Endothelial cell of hepatic sinusoid (primary cell): ENCODE results near the gene FAM53A.

Experiments used
- in situ Hi-C: cut with HindIII; loops from 2 replicates; pipeline ENCODE4 v1.10.0; 2017; ENCODE audit warnings: low sequenced_read_pairs

Gene FAM53A

GRCh38 chr4:1642196-1642951, 41.7 kb downstream of the FAM53A start:
- in situ Hi-C loops = loop anchor here (10.0 to 25.0 kb wide), 4 partner anchors 88 to 480 kb away; partner anchors contain the start of genes NKX1-1, SPON2 and UVSSA

- in situ Hi-C loops = loop anchor here (10.0 to 25.0 kb wide), 4 partner anchors 87 to 479 kb away; partner anchors contain the start of genes NKX1-1, SPON2 and UVSSA
Measured at GRCh38 chr4:1641671-1642070, 42.4 kb downstream of the FAM53A start.

DNA sequence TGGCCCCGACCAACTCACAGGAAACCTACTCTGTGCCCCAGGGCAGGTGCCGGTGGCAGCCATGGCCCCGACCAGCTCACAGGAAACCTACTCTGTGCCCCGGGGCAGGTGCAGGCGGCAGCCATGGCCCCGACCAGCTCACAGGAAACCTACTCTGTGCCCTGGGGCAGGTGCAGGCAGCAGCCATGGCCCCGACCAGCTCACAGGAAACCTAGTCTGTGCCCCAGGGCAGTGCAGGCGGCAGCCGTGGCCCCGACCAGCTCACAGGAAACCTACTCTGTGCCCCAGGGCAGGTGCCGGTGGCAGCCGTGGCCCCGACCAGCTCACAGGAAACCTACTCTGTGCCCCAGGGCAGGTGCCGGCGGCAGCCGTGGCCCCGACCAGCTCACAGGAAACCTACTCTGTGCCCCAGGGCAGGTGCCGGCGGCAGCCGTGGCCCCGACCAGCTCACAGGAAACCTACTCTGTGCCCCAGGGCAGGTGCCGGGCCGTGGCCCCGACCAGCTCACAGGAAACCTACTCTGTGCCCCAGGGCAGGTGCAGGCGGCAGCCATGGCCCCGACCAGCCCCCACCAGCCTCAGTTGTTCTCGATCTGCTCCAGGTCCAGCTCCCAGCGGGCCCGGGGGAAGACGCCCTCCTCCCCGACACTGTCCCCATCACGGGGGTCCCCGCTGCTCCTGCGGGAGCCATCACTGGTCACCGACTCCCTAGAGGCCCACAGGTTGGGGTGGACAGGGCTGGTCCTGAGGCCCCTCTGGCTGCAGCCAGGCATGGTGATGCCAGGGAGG, 43.2 kb downstream of the FAM53A start:
- in situ Hi-C loops = loop anchor here (10.0 to 25.0 kb wide), 4 partner anchors 86 to 479 kb away; partner anchors contain the start of genes NKX1-1, SPON2 and UVSSA

GRCh38 chr4:1640190-1640589, 43.9 kb downstream of the FAM53A start:
- in situ Hi-C loops = loop anchor here (10.0 to 25.0 kb wide), 4 partner anchors 85 to 478 kb away; partner anchors contain the start of genes NKX1-1, SPON2 and UVSSA

GRCh38 chr4:1639299-1639868, 44.7 kb downstream of the FAM53A start:
- in situ Hi-C loops = loop anchor here (25.0 kb wide), 2 partner anchors 227 to 477 kb away; partner anchors contain the start of genes NKX1-1 and SPON2

- in situ Hi-C loops = loop anchor here (25.0 kb wide), 2 partner anchors 227 to 477 kb away; partner anchors contain the start of genes NKX1-1 and SPON2
Measured at GRCh38 chr4:1638873-1639272, 45.2 kb downstream of the FAM53A start.

GRCh38 chr4:1638272-1638598, 45.9 kb downstream of the FAM53A start:
- in situ Hi-C loops = loop anchor here (25.0 kb wide), 2 partner anchors 226 to 476 kb away; partner anchors contain the start of genes NKX1-1 and SPON2

- in situ Hi-C loops = loop anchor here (25.0 kb wide), 2 partner anchors 225 to 475 kb away; partner anchors contain the start of genes NKX1-1 and SPON2
Measured at GRCh38 chr4:1637580-1638271, 46.4 kb downstream of the FAM53A start.

DNA sequence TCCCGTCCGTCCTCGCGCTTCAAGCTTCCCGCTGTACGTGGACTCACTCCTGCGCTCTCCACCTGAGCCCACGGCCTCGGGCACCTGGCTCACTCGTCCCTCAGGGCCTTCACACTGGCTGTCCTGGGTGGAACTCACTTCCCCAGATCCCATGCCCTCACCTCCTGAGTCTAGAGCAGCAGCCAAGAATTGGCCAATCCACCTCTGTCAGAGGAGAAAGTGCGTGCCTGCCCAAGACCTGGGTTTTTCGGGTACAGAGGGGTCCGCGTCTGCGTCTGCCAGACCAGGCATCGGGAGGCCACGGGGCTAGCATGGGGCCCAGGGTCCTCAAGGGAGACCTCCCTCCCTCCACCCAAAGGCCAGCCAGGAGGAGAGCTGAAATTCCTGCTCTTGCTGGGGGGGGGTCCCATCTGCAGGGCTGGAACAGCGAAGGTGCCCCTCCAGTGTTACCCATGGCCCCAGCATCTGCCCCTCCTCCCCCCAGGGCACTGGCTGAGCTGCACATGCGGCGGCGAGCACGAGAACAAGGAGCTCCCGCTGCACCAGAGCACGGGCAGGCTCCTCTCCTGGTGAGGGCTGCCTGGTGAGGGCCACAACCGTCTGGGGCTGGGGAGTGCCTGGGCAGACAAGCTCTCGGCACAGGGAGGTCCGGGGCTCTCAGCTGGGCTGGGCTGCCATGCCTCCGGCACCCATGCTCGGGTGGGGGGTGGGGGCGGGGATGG, 47.5 kb downstream of the FAM53A start:
- in situ Hi-C loops = loop anchor here (25.0 kb wide), 2 partner anchors 224 to 474 kb away; partner anchors contain the start of genes NKX1-1 and SPON2

DNA sequence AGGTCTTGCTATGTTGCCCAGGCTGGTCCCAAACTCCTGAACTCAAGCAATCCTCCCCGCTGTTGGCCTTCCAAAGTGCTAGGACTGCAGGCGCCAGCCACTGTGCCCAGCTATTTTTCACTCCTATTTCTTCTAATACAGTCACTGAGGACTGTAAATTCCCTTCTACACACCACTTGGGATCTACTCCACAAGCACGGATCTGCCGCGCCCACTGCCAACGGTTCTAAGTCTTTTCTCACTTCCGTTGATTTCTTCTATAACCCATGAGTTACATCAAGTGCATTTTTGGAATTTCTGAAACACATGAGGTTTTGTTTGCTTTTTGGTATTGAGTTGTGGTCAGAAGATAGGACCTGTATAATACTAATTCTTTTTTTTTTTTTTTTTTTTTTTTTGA, 48.6 kb downstream of the FAM53A start:
- in situ Hi-C loops = loop anchor here (25.0 kb wide), 2 partner anchors 223 to 473 kb away; partner anchors contain the start of genes NKX1-1 and SPON2

DNA sequence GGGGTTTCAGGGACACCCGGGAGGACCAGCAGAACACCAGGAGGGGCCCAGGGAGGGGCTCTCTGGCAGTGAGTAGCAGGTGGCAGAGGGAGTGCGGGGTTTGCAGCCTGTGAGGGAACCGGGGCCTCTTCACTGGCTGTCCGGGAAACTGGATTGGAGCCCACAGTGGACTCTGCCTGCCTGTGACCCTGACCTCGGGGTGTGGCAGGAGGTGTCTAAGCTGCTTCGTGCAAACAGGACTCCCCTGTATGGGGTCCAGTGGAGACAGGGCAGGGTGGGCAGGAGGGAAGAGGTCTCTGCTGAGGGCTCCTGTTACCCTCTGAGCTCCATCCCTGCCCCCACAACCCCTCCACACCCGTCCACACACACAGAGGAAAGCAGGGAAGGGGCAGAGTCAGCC, 50.1 kb downstream of the FAM53A start:
- in situ Hi-C loops = loop anchor here (25.0 kb wide), 2 partner anchors 222 to 472 kb away; partner anchors contain the start of genes NKX1-1 and SPON2

DNA sequence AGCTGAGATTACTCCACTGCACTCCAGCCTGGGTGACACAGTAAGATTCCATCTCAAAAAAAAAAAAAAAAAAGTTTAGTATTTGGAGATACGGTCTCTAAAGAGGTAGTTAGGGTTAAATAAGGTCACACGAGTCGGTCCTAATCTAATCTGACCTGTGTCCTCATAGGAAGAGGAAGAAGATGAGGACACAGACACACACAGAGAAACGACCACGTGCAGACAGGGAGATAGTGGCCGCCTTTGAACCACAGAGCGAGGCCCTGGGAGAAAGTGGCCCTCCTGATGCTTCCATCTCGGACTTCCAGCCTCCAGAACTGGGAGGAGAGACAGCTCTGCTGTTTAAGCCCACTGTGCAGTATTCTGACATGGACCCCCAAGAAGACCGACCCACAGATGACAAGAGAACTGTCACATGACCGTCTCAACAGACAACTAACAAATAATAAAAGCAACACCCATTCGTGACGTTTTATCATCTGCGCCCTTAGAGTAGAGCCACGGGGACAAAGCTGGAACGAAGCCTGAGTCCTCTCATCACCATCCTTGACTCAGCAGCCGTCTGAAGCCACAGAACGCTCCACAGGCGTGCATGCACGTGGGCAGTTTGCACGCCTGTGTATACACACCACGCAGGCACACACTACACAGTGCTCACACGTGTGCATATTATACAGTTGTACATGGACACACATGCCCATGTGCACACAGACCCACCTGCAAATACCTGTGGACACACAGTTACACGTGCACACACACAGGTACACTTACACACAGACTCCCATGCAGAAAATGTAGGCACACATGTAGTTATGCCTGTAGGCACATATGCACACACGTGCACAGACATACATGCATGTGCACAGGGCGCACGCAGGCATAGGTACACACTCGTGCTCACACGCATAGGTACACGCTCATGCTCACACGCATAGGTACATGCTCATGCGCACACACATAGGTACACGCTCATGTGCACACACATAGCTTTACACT, 51.7 kb downstream of the FAM53A start:
- in situ Hi-C loops = loop anchor here (25.0 kb wide), 2 partner anchors 220 to 470 kb away; partner anchors contain the start of genes NKX1-1 and SPON2

- in situ Hi-C loops = loop anchor here (25.0 kb wide), 2 partner anchors 219 to 469 kb away; partner anchors contain the start of genes NKX1-1 and SPON2
Measured at GRCh38 chr4:1631136-1631535, 53.0 kb downstream of the FAM53A start.

GRCh38 chr4:1630266-1630665, 53.8 kb downstream of the FAM53A start:
- in situ Hi-C loops = loop anchor here (25.0 kb wide), 2 partner anchors 218 to 468 kb away; partner anchors contain the start of genes NKX1-1 and SPON2

DNA sequence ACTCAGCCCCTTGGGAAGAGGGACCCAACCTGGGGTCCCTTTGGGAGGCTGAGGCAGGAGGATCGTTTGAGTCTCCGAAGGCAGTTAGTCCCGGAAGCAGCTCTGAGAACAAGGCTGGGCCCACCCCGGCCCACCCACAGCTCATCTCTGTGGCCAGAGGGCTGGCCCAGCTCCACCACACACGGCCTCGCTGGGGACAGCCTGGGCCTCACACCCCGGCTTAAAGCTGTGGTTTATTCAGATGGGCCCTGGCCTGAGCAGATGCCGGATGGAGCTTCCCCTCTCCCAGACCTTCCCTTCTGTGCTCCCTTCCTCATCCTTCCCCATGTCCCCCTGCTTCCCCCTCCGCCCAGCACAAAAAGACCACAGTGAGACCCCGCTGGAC, 54.4 kb downstream of the FAM53A start:
- in situ Hi-C loops = loop anchor here (25.0 kb wide), 2 partner anchors 217 to 467 kb away; partner anchors contain the start of genes NKX1-1 and SPON2

GRCh38 chr4:1628892-1629698, 55.0 kb downstream of the FAM53A start:
- in situ Hi-C loops = loop anchor here (25.0 kb wide), 2 partner anchors 217 to 467 kb away; partner anchors contain the start of genes NKX1-1 and SPON2
